ENCODE data around the gene JAKMIP1. TPM values are rescaled to one million over a fixed set of nuclear protein-coding genes. Genes with fewer than 3 reads are reported as not detected.

JAKMIP1 gene
- total RNA-seq, 2 donors from 2014 or later, result 0.78 to 1.3 TPM

- Histone ChIP-seq H3K27me3 (no peaks in the 10 kb centered on the region), H3K27ac (no peak overlapping the region), H3K4me3 (no peak overlapping the region), H3K9me3 (no peaks in the 10 kb centered on the region), H3K36me3 (replicated peaks in 1 of 2; ENCODE audit: insufficient read depth in 1 of 2, low read depth in 2 of 2) (no peaks in the 10 kb centered on the region), H3K4me1 (no peaks in the 10 kb centered on the region)
- TF ChIP-seq, protein P1, sequence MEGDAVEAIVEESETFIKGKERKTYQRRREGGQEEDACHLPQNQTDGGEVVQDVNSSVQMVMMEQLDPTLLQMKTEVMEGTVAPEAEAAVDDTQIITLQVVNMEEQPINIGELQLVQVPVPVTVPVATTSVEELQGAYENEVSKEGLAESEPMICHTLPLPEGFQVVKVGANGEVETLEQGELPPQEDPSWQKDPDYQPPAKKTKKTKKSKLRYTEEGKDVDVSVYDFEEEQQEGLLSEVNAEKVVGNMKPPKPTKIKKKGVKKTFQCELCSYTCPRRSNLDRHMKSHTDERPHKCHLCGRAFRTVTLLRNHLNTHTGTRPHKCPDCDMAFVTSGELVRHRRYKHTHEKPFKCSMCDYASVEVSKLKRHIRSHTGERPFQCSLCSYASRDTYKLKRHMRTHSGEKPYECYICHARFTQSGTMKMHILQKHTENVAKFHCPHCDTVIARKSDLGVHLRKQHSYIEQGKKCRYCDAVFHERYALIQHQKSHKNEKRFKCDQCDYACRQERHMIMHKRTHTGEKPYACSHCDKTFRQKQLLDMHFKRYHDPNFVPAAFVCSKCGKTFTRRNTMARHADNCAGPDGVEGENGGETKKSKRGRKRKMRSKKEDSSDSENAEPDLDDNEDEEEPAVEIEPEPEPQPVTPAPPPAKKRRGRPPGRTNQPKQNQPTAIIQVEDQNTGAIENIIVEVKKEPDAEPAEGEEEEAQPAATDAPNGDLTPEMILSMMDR (IDR thresholded peaks at IDR 0.05), result no peak
- TF ChIP-seq POLR2A (IDR thresholded peaks at IDR 0.05), result no peak
- ATAC-seq, result no peak
- intact Hi-C loops (cut with DNase I), result no loop called here
- no peak for DNase-seq
- 70 to 76% methylated on average over 20 of the region's 20 CpGs for WGBS, 2 donors
Observed at GRCh38 chr4:6024313-6024960, 175.9 kb downstream of the JAKMIP1 start.

DNA sequence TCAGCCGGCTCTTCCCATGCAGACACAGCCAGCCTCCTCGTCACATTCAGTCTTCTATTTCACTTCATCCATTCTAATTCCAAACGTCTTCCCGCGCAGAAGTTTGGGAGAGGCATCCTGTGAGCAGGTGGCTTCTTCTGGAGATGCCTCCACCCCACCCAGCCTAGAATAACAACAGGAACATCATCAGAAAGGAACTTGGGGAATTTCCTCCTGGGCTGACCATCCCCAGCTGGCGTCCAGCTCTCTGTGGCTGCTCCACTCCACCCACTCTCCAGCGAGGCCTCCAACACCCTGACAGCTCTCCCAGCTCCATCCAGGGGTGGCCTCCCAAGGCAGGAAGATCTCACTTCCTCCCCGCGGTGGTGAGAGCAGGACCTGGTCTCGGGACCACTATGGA lies 176.6 kb downstream of the JAKMIP1 start:
- Histone ChIP-seq H3K27me3 (no peaks in the 10 kb centered on the region), H3K27ac (no peak overlapping the region), H3K36me3 (replicated peaks in 1 of 2; ENCODE audit: insufficient read depth in 1 of 2, low read depth in 2 of 2) (no peaks in the 10 kb centered on the region), H3K4me3 (no peak overlapping the region), H3K4me1 (no peaks in the 10 kb centered on the region), H3K9me3 (no peaks in the 10 kb centered on the region)
- intact Hi-C loops (cut with DNase I), result no loop called here
- DNase-seq (no peak), ATAC-seq (no peak)
- 73 to 82% methylated on average over 10 of the region's 10 CpGs for WGBS, 2 donors
- no peak for TF ChIP-seq POLR2A (IDR thresholded peaks at IDR 0.05)
- TF ChIP-seq, protein P1 (IDR thresholded peaks at IDR 0.05), result no peak

GRCh38 chr4:6022607-6023288 lies 177.6 kb downstream of the JAKMIP1 start:
- no peaks in the 10 kb centered on the region for H3K27me3 ChIP-seq
- no peaks in the 10 kb centered on the region for H3K4me1 ChIP-seq
- 42 to 71% methylated on average over 13 to 29 of the region's 30 CpGs for WGBS, 2 donors
- H3K9me3 ChIP-seq, result no peaks in the 10 kb centered on the region
- TF ChIP-seq POLR2A (IDR thresholded peaks at IDR 0.05), result no peak
- TF ChIP-seq, protein P1 (IDR thresholded peaks at IDR 0.05), result no peak
- no peak for ATAC-seq
- no peaks in the 10 kb centered on the region for H3K36me3 ChIP-seq (replicated peaks in 1 of 2; ENCODE audit: insufficient read depth in 1 of 2, low read depth in 2 of 2)
- no peak for DNase-seq
- no peak overlapping the region for H3K27ac ChIP-seq
- H3K4me3 ChIP-seq, result no peak overlapping the region
- intact Hi-C loops (cut with DNase I), result no loop called here

DNA sequence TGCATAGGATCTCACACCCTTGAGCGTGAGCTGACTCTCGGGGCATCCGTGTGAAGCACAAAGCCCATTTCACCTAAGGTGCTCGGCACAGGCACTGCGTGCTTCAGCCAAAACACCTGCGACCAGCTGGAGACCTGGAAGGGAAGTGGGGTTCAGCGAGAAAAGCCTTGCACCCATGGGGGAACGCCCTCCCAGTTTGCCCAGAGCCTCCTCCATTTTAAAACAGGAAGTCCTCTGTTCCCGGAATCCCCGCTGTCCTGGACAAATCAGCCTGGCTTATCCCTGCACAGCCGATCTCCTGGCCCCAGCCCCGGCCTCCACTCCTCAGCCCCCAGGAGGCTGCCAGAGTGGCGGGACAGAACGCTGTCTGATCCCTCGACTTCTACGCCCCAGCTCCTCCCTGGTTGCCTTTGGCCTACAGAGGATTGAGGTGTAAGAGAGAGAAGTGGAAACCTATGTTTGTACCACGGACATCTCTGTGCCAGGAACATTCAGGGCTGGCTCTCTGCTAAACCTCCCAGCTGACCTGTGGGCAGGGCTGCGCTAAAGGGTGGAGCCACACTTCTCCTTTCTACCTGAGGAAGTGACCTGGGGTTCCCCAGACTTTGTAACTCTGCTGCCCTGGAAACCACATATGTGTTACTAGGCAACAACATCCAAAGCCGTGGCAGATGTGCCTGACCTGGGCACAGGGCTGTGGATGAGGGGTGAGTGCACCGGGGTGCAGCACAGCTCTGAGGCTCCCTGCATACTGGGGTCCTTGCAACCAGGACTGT lies 178.3 kb downstream of the JAKMIP1 start:
- DNase-seq, result no peak
- 65 to 70% methylated on average over 18 to 20 of the region's 20 CpGs for WGBS, 2 donors

More for the DNA sequence above, 178.3 kb downstream of the JAKMIP1 start:
- no peaks in the 10 kb centered on the region for H3K4me1 ChIP-seq
- intact Hi-C loops (cut with DNase I), result no loop called here
- TF ChIP-seq, protein P1 (IDR thresholded peaks at IDR 0.05), result no peak
- TF ChIP-seq POLR2A (IDR thresholded peaks at IDR 0.05), result no peak
- ATAC-seq, result no peak
- H3K4me3 ChIP-seq, result no peak overlapping the region
- no peaks in the 10 kb centered on the region for H3K9me3 ChIP-seq
- H3K36me3 ChIP-seq (replicated peaks in 1 of 2; ENCODE audit: insufficient read depth in 1 of 2, low read depth in 2 of 2), result no peaks in the 10 kb centered on the region
- H3K27me3 ChIP-seq, result no peaks in the 10 kb centered on the region
- no peak overlapping the region for H3K27ac ChIP-seq

Data from body of pancreas (tissue), 4 donors.